ENCODE measurements around the gene ZBTB39.

The ZBTB39 gene

DNA sequence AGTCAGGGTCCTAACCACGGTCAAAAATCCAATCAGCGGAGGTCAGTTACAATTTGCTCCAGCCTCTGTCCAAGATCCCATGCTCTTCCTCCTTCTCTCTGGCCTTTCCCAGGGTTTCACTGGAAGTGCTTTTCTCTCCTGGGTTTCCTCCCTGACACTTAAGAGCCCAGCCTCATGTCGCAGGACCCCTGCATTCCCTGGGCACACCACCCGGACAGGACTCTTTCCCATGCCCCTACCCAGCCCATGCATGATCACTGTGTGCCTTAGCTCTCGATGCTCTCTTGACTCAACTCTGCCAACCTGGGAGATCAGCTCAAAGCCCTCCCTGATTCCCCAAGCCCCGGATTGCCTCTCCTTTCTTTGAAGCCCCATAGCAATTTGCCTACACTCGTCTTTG lies 25.4 kb upstream of the ZBTB39 start:
- peaks cover 10% of the 10 kb centered on the region; the same call in 1 of the 2 replicates for H3K27me3 ChIP-seq (ENCODE audit: insufficient read depth, low read length)
- H3F3A ChIP-seq (ENCODE audit: insufficient read depth, low read length) = no peaks in the 10 kb centered on the region
- TF ChIP-seq, protein P1, sequence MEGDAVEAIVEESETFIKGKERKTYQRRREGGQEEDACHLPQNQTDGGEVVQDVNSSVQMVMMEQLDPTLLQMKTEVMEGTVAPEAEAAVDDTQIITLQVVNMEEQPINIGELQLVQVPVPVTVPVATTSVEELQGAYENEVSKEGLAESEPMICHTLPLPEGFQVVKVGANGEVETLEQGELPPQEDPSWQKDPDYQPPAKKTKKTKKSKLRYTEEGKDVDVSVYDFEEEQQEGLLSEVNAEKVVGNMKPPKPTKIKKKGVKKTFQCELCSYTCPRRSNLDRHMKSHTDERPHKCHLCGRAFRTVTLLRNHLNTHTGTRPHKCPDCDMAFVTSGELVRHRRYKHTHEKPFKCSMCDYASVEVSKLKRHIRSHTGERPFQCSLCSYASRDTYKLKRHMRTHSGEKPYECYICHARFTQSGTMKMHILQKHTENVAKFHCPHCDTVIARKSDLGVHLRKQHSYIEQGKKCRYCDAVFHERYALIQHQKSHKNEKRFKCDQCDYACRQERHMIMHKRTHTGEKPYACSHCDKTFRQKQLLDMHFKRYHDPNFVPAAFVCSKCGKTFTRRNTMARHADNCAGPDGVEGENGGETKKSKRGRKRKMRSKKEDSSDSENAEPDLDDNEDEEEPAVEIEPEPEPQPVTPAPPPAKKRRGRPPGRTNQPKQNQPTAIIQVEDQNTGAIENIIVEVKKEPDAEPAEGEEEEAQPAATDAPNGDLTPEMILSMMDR (IDR thresholded peaks at IDR 0.05; ENCODE audit: low read length) = no peak
- TF ChIP-seq EZH2 (IDR thresholded peaks at IDR 0.05; ENCODE audit: borderline replicate concordance, low read length) = no peak
- peaks cover 22% of the 10 kb centered on the region for H3K4me1 ChIP-seq (ENCODE audit: insufficient read depth, low read length, severe bottlenecking)
- H3K4me3 ChIP-seq (ENCODE audit: low read depth, low read length, poor library complexity, severe bottlenecking) = peak overlapping the region; percentile 21
- no peaks in the 10 kb centered on the region for H3K79me2 ChIP-seq (ENCODE audit: insufficient read depth, low read length)
- H2AFZ ChIP-seq (ENCODE audit: low read length) = no peak overlapping the region
- H3K36me3 ChIP-seq (ENCODE audit: insufficient read depth, low read length) = no peaks in the 10 kb centered on the region
- no peaks in the 10 kb centered on the region for H3K9me3 ChIP-seq (ENCODE audit: low read length)
- no peak overlapping the region; the same call in 1 of the 2 replicates for H3K9ac ChIP-seq (ENCODE audit: low read length)
- no peaks in the 10 kb centered on the region for H3K9me2 ChIP-seq (ENCODE audit: low read depth, low read length)
- H4K20me1 ChIP-seq (ENCODE audit: insufficient read depth, low read length) = no peaks in the 10 kb centered on the region
- peak overlapping the region; percentile 33; the same call in 1 of the 2 replicates for H3K4me2 ChIP-seq (ENCODE audit: low read length)
- no peak overlapping the region for H3K27ac ChIP-seq (ENCODE audit: low read depth, low read length, poor library complexity, severe bottlenecking)

DNA sequence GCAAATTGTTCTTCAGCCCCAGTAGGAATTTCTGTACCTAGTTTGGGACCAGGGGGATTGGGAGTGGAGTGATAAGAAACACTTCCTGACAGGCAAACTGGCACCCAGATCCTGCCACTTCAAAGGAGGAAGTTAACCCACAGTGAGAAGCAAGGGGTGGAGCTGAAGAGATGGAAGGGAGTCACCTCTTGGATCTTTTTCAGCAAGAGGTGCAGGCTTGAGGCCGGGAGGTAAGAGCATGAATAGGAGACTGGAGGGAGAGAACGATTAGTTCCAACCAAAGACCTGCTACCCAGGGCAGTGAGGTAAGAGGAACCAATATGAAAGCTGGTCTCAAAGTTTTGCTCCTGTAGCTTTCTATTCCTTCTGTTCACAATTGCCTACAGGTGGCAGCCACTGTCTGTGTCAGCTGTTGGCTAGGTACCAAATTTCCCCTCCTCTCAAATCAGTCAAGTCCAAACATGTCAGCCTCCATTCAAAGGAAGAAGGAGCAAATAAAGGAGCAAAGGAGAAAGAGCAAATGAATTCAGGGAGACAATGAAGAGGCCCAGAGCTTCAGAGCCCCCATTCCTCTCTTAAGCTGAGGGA lies 24.9 kb upstream of the ZBTB39 start:
- Histone ChIP-seq H3K4me3 (ENCODE audit: low read depth, low read length, poor library complexity, severe bottlenecking) (peak overlapping the region; percentile 21), H3K36me3 (ENCODE audit: insufficient read depth, low read length) (no peaks in the 10 kb centered on the region), H3K27ac (ENCODE audit: low read depth, low read length, poor library complexity, severe bottlenecking) (no peak overlapping the region), H3K27me3 (ENCODE audit: insufficient read depth, low read length) (peaks cover 7% of the 10 kb centered on the region; the same call in 1 of the 2 replicates), H3K79me2 (ENCODE audit: insufficient read depth, low read length) (no peaks in the 10 kb centered on the region), H3K9me3 (ENCODE audit: low read length) (no peaks in the 10 kb centered on the region), H4K20me1 (ENCODE audit: insufficient read depth, low read length) (no peaks in the 10 kb centered on the region), H2AFZ (ENCODE audit: low read length) (no peak overlapping the region), H3K4me2 (ENCODE audit: low read length) (peak overlapping the region; percentile 33; the same call in 1 of the 2 replicates), H3K9ac (ENCODE audit: low read length) (no peak overlapping the region; the same call in 1 of the 2 replicates), H3F3A (ENCODE audit: insufficient read depth, low read length) (no peaks in the 10 kb centered on the region), H3K4me1 (ENCODE audit: insufficient read depth, low read length, severe bottlenecking) (peaks cover 22% of the 10 kb centered on the region), H3K9me2 (ENCODE audit: low read depth, low read length) (no peaks in the 10 kb centered on the region)
- TF ChIP-seq EZH2 (IDR thresholded peaks at IDR 0.05; ENCODE audit: borderline replicate concordance, low read length) = no peak
- TF ChIP-seq, protein P1 (IDR thresholded peaks at IDR 0.05; ENCODE audit: low read length) = peak; percentile 54

DNA sequence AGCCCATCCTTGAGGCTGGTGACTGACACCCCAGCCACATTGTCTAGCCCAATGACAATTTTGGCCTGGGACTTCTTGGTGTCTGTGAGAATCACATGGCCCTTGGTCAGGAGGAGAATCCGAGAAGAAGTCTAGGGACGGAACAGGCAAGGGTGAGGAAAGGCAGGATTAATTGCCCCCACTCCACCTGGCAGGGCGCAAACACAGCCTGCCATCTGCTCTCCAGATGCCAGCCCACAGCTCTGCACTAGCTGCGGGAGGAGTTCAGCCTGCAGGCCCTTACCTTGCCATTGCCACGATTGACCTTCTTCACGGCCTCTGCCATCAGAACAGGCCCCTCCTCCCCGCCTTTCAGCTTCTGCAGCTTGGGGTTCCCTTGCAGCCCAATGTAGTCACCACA lies 23.1 kb upstream of the ZBTB39 start:
- no peak overlapping the region for H3K9ac ChIP-seq (ENCODE audit: low read length)
- no peak overlapping the region for H3K4me3 ChIP-seq (ENCODE audit: low read depth, low read length, poor library complexity, severe bottlenecking)
- no peaks in the 10 kb centered on the region for H4K20me1 ChIP-seq (ENCODE audit: insufficient read depth, low read length)
- H2AFZ ChIP-seq (ENCODE audit: low read length) = no peak overlapping the region
- H3K4me2 ChIP-seq (ENCODE audit: low read length) = no peak overlapping the region
- H3K27ac ChIP-seq (ENCODE audit: low read depth, low read length, poor library complexity, severe bottlenecking) = no peak overlapping the region
- H3F3A ChIP-seq (ENCODE audit: insufficient read depth, low read length) = no peaks in the 10 kb centered on the region
- H3K27me3 ChIP-seq (ENCODE audit: insufficient read depth, low read length) = peaks cover 15% of the 10 kb centered on the region; the same call in 1 of the 2 replicates
- H3K79me2 ChIP-seq (ENCODE audit: insufficient read depth, low read length) = no peaks in the 10 kb centered on the region
- no peaks in the 10 kb centered on the region for H3K9me2 ChIP-seq (ENCODE audit: low read depth, low read length)
- H3K4me1 ChIP-seq (ENCODE audit: insufficient read depth, low read length, severe bottlenecking) = peaks cover 22% of the 10 kb centered on the region
- no peaks in the 10 kb centered on the region for H3K9me3 ChIP-seq (ENCODE audit: low read length)
- H3K36me3 ChIP-seq (ENCODE audit: insufficient read depth, low read length) = no peaks in the 10 kb centered on the region
- TF ChIP-seq, protein P1 (IDR thresholded peaks at IDR 0.05; ENCODE audit: low read length) = no peak
- no peak for TF ChIP-seq EZH2 (IDR thresholded peaks at IDR 0.05; ENCODE audit: borderline replicate concordance, low read length)

Data from OCI-LY1 (cell line).